ENCODE results near the gene GALNT17. TPM values are rescaled to one million over a fixed set of nuclear protein-coding genes. Genes with fewer than 3 reads are reported as not detected.

GALNT17 gene
- total and polyA plus RNA-seq, 5 donors from 2014 or later = not detected

- ATAC-seq (ENCODE audit: low read depth in 2 of 2) (no peak), DNase-seq (no peak)
- Mint-ChIP-seq H3K27ac (no peak overlapping the region), H3K4me3 (no peak overlapping the region), H3K4me1 (no peaks in the 10 kb centered on the region), H3K36me3 (peaks cover 1% of the 10 kb centered on the region), H3K27me3 (no peaks in the 10 kb centered on the region), H3K9me3 (peaks cover 2 to 50% (median 14%) of the 10 kb centered on the region in 7 donors)
- no peak overlapping the region for H3K27ac ChIP-seq (ENCODE audit: insufficient read depth, low read length, poor library complexity, severe bottlenecking)
- H3K27me3 ChIP-seq (ENCODE audit: control insufficient read depth, insufficient read depth, low read length) = no peaks in the 10 kb centered on the region
- no peaks in the 10 kb centered on the region for H3K4me1 ChIP-seq (ENCODE audit: control insufficient read depth, insufficient read depth, low read length, poor library complexity, severe bottlenecking)
- H3K36me3 ChIP-seq (ENCODE audit: control insufficient read depth, insufficient read depth, low read length) = no peaks in the 10 kb centered on the region
- no peak overlapping the region for H3K4me3 ChIP-seq (ENCODE audit: low read depth, low read length)
- H3K9me3 ChIP-seq (ENCODE audit: control insufficient read depth in 2 of 2, low read length in 2 of 2) = peaks cover 2 to 9% of the 10 kb centered on the region in 2 experiments
These were observed 386.2 kb downstream of the GALNT17 start for GRCh38 chr7:71517940-71518699.

DNA sequence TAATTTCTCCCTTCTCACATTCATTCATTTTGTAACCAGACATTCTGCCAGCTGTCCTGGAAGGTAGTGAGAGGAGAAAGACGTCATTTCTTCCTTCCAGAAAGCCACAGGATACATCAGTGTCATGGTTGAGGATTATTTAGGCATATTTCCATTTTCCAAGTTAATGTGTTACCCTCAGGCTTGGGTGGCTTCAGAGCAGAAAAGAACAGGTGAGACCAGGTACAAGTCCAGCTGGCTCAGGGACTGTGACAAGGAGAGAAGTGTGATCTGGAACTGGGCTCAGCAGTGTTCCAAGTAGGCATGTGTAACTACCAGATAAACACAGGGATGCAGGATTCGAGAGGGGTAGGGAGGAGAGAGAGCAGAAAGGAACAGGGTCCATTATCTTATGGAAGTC is 386.9 kb downstream of the GALNT17 start:
- Histone ChIP-seq H3K4me1 (ENCODE audit: control insufficient read depth, insufficient read depth, low read length, poor library complexity, severe bottlenecking) (no peaks in the 10 kb centered on the region), H3K4me3 (ENCODE audit: low read depth, low read length) (no peak overlapping the region), H3K9me3 (ENCODE audit: control insufficient read depth in 2 of 2, low read length in 2 of 2) (peaks cover 2 to 9% of the 10 kb centered on the region in 2 experiments), H3K27me3 (ENCODE audit: control insufficient read depth, insufficient read depth, low read length) (no peaks in the 10 kb centered on the region), H3K36me3 (ENCODE audit: control insufficient read depth, insufficient read depth, low read length) (no peaks in the 10 kb centered on the region), H3K27ac (ENCODE audit: insufficient read depth, low read length, poor library complexity, severe bottlenecking) (no peak overlapping the region)
- Mint-ChIP-seq H3K4me3 (no peak overlapping the region), H3K9me3 (peaks cover 2 to 45% (median 14%) of the 10 kb centered on the region in 7 donors), H3K4me1 (no peaks in the 10 kb centered on the region), H3K27me3 (no peaks in the 10 kb centered on the region), H3K36me3 (no peaks in the 10 kb centered on the region), H3K27ac (no peak overlapping the region)
- ATAC-seq (ENCODE audit: low read depth in 2 of 2) (no peak), DNase-seq (no peak)

DNA sequence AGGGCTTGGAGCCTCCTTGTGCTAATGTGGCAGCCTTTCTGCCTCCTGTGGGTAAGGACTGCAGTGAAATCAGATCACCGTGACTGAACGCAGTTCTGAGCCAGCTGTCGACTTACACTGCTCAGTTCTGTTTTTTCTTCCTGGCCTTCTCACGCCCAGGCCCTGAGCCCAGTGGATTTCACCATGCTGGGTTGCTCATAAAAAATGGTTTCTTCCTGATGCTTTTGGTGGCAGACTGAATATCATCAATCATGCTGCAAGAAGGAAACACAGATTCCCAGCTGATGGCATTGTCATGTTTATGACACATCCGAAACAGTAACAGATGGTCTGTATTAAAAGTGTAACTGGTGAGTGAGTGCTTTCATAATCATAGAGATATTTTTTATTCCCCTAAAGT is 389.6 kb downstream of the GALNT17 start:
- H3K36me3 Mint-ChIP-seq = no peaks in the 10 kb centered on the region
- H3K9me3 Mint-ChIP-seq = peaks cover 2 to 38% (median 9%) of the 10 kb centered on the region in 7 donors
- no peak overlapping the region for H3K27ac Mint-ChIP-seq
- Histone ChIP-seq H3K36me3 (ENCODE audit: control insufficient read depth, insufficient read depth, low read length) (no peaks in the 10 kb centered on the region), H3K9me3 (ENCODE audit: control insufficient read depth in 2 of 2, low read length in 2 of 2) (peaks cover 0 to 9% of the 10 kb centered on the region in 2 experiments), H3K27me3 (ENCODE audit: control insufficient read depth, insufficient read depth, low read length) (no peaks in the 10 kb centered on the region), H3K4me1 (ENCODE audit: control insufficient read depth, insufficient read depth, low read length, poor library complexity, severe bottlenecking) (no peaks in the 10 kb centered on the region), H3K4me3 (ENCODE audit: low read depth, low read length) (no peak overlapping the region), H3K27ac (ENCODE audit: insufficient read depth, low read length, poor library complexity, severe bottlenecking) (no peak overlapping the region)
- H3K4me1 Mint-ChIP-seq = no peaks in the 10 kb centered on the region
- ATAC-seq (ENCODE audit: low read depth in 2 of 2) = no peak
- H3K27me3 Mint-ChIP-seq = no peaks in the 10 kb centered on the region
- no peak overlapping the region for H3K4me3 Mint-ChIP-seq
- DNase-seq = no peak

DNA sequence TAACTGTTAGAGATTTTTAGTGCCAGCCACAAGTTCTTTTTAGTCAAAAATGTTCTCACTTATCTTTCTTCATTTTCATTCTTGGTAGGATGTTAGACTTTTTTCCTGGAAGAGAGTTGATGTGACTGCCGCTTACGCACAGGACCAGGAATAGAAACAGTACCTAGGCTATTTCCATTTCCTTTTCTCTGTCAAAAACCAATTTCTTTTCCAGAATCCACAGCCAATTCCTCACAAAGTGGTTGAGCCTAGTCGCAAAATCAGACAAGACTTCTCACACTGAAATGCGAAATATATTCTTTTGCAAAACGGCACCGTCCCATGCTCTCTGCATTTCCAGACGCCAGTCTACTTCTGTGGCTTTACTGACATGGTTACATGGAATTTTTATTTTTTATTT is 394.2 kb downstream of the GALNT17 start:
- DNase-seq (no peak), ATAC-seq (ENCODE audit: low read depth in 2 of 2) (no peak)
- no peaks in the 10 kb centered on the region for H3K27me3 Mint-ChIP-seq
- Histone ChIP-seq H3K4me3 (ENCODE audit: low read depth, low read length) (no peak overlapping the region), H3K36me3 (ENCODE audit: control insufficient read depth, insufficient read depth, low read length) (no peaks in the 10 kb centered on the region), H3K27ac (ENCODE audit: insufficient read depth, low read length, poor library complexity, severe bottlenecking) (no peak overlapping the region), H3K27me3 (ENCODE audit: control insufficient read depth, insufficient read depth, low read length) (no peaks in the 10 kb centered on the region), H3K4me1 (ENCODE audit: control insufficient read depth, insufficient read depth, low read length, poor library complexity, severe bottlenecking) (no peaks in the 10 kb centered on the region), H3K9me3 (ENCODE audit: control insufficient read depth in 2 of 2, low read length in 2 of 2) (peaks cover 0 to 5% of the 10 kb centered on the region in 2 experiments)
- peaks cover 2 to 30% (median 7%) of the 10 kb centered on the region in 7 donors for H3K9me3 Mint-ChIP-seq
- no peaks in the 10 kb centered on the region for H3K4me1 Mint-ChIP-seq
- H3K27ac Mint-ChIP-seq = no peak overlapping the region
- H3K36me3 Mint-ChIP-seq = no peaks in the 10 kb centered on the region
- H3K4me3 Mint-ChIP-seq = no peak overlapping the region

GRCh38 chr7:71527213-71527612 is 395.3 kb downstream of the GALNT17 start:
- Mint-ChIP-seq H3K27ac (no peak overlapping the region), H3K4me1 (no peaks in the 10 kb centered on the region), H3K9me3 (peaks cover 2 to 23% (median 6%) of the 10 kb centered on the region in 7 donors), H3K36me3 (no peaks in the 10 kb centered on the region), H3K4me3 (no peak overlapping the region), H3K27me3 (no peaks in the 10 kb centered on the region)
- no peak overlapping the region for H3K4me3 ChIP-seq (ENCODE audit: low read depth, low read length)
- no peaks in the 10 kb centered on the region for H3K4me1 ChIP-seq (ENCODE audit: control insufficient read depth, insufficient read depth, low read length, poor library complexity, severe bottlenecking)
- DNase-seq (no peak), ATAC-seq (ENCODE audit: low read depth in 2 of 2) (no peak)
- H3K27ac ChIP-seq (ENCODE audit: insufficient read depth, low read length, poor library complexity, severe bottlenecking) = no peak overlapping the region
- H3K27me3 ChIP-seq (ENCODE audit: control insufficient read depth, insufficient read depth, low read length) = no peaks in the 10 kb centered on the region
- H3K36me3 ChIP-seq (ENCODE audit: control insufficient read depth, insufficient read depth, low read length) = no peaks in the 10 kb centered on the region
- H3K9me3 ChIP-seq (ENCODE audit: control insufficient read depth in 2 of 2, low read length in 2 of 2) = peaks cover 0 to under 1% of the 10 kb centered on the region in 2 experiments

- Histone ChIP-seq H3K9me3 (ENCODE audit: control insufficient read depth in 2 of 2, low read length in 2 of 2) (no peaks in the 10 kb centered on the region), H3K27me3 (ENCODE audit: control insufficient read depth, insufficient read depth, low read length) (no peaks in the 10 kb centered on the region), H3K4me3 (ENCODE audit: low read depth, low read length) (no peak overlapping the region), H3K27ac (ENCODE audit: insufficient read depth, low read length, poor library complexity, severe bottlenecking) (no peak overlapping the region), H3K4me1 (ENCODE audit: control insufficient read depth, insufficient read depth, low read length, poor library complexity, severe bottlenecking) (no peaks in the 10 kb centered on the region), H3K36me3 (ENCODE audit: control insufficient read depth, insufficient read depth, low read length) (no peaks in the 10 kb centered on the region)
- no peak overlapping the region for H3K27ac Mint-ChIP-seq
- ATAC-seq (ENCODE audit: low read depth in 2 of 2) = no peak
- H3K4me1 Mint-ChIP-seq = peaks cover 0 to 2% (median 0%) of the 10 kb centered on the region in 4 donors
- H3K9me3 Mint-ChIP-seq = peaks cover 0 to 20% (median 9%) of the 10 kb centered on the region in 7 donors
- H3K27me3 Mint-ChIP-seq = no peaks in the 10 kb centered on the region
- DNase-seq = no peak
- H3K4me3 Mint-ChIP-seq = no peak overlapping the region
- no peaks in the 10 kb centered on the region for H3K36me3 Mint-ChIP-seq
These were observed 403.7 kb downstream of the GALNT17 start for GRCh38 chr7:71535616-71536015.

- no peaks in the 10 kb centered on the region for H3K9me3 ChIP-seq (ENCODE audit: control insufficient read depth in 2 of 2, low read length in 2 of 2)
- DNase-seq (no peak), ATAC-seq (ENCODE audit: low read depth in 2 of 2) (no peak)
- no peak overlapping the region for H3K27ac ChIP-seq (ENCODE audit: insufficient read depth, low read length, poor library complexity, severe bottlenecking)
- H3K27me3 ChIP-seq (ENCODE audit: control insufficient read depth, insufficient read depth, low read length) = no peaks in the 10 kb centered on the region
- no peaks in the 10 kb centered on the region for H3K36me3 Mint-ChIP-seq
- H3K4me1 Mint-ChIP-seq = peaks cover 0 to 2% (median 0%) of the 10 kb centered on the region in 4 donors
- H3K4me1 ChIP-seq (ENCODE audit: control insufficient read depth, insufficient read depth, low read length, poor library complexity, severe bottlenecking) = no peaks in the 10 kb centered on the region
- no peaks in the 10 kb centered on the region for H3K27me3 Mint-ChIP-seq
- peak overlapping the region in 1 of 3 donors; percentile 66 for H3K27ac Mint-ChIP-seq
- H3K4me3 ChIP-seq (ENCODE audit: low read depth, low read length) = no peak overlapping the region
- H3K36me3 ChIP-seq (ENCODE audit: control insufficient read depth, insufficient read depth, low read length) = no peaks in the 10 kb centered on the region
- no peak overlapping the region for H3K4me3 Mint-ChIP-seq
- H3K9me3 Mint-ChIP-seq = peaks cover 0 to 20% (median 8%) of the 10 kb centered on the region in 7 donors
These were observed 406.3 kb downstream of the GALNT17 start for GRCh38 chr7:71538210-71538609.

GRCh38 chr7:71539615-71540014 is 407.7 kb downstream of the GALNT17 start:
- Histone ChIP-seq H3K27me3 (ENCODE audit: control insufficient read depth, insufficient read depth, low read length) (no peaks in the 10 kb centered on the region), H3K9me3 (ENCODE audit: control insufficient read depth in 2 of 2, low read length in 2 of 2) (no peaks in the 10 kb centered on the region), H3K27ac (ENCODE audit: insufficient read depth, low read length, poor library complexity, severe bottlenecking) (no peak overlapping the region), H3K4me3 (ENCODE audit: low read depth, low read length) (no peak overlapping the region), H3K4me1 (ENCODE audit: control insufficient read depth, insufficient read depth, low read length, poor library complexity, severe bottlenecking) (no peaks in the 10 kb centered on the region), H3K36me3 (ENCODE audit: control insufficient read depth, insufficient read depth, low read length) (no peaks in the 10 kb centered on the region)
- H3K36me3 Mint-ChIP-seq = no peaks in the 10 kb centered on the region
- no peaks in the 10 kb centered on the region for H3K4me1 Mint-ChIP-seq
- DNase-seq (no peak), ATAC-seq (ENCODE audit: low read depth in 2 of 2) (no peak)
- H3K4me3 Mint-ChIP-seq = no peak overlapping the region
- no peaks in the 10 kb centered on the region for H3K27me3 Mint-ChIP-seq
- no peak overlapping the region for H3K27ac Mint-ChIP-seq
- peaks cover 0 to 13% (median 5%) of the 10 kb centered on the region in 7 donors for H3K9me3 Mint-ChIP-seq
